Measurements from ENCODE around the gene HHIP.

HHIP gene

GRCh38 chr4:144750348-144750747 is 104.4 kb downstream of the HHIP start (continued):
- TF ChIP-seq, protein P1, sequence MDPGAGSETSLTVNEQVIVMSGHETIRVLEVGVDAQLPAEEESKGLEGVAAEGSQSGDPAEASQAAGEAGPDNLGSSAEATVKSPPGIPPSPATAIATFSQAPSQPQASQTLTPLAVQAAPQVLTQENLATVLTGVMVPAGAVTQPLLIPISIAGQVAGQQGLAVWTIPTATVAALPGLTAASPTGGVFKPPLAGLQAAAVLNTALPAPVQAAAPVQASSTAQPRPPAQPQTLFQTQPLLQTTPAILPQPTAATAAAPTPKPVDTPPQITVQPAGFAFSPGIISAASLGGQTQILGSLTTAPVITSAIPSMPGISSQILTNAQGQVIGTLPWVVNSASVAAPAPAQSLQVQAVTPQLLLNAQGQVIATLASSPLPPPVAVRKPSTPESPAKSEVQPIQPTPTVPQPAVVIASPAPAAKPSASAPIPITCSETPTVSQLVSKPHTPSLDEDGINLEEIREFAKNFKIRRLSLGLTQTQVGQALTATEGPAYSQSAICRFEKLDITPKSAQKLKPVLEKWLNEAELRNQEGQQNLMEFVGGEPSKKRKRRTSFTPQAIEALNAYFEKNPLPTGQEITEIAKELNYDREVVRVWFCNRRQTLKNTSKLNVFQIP (CRISPR knock-in tag; IDR thresholded peaks at IDR 0.05; ENCODE audit: borderline replicate concordance, low read depth): no peak
- TF ChIP-seq RARB (CRISPR knock-in tag; IDR thresholded peaks at IDR 0.05): no peak
- no peak for TF ChIP-seq TCF4 (CRISPR knock-in tag; IDR thresholded peaks at IDR 0.05; ENCODE audit: borderline replicate concordance)
- no peak for TF ChIP-seq SNAI2 (CRISPR knock-in tag; IDR thresholded peaks at IDR 0.05)
- no peak for TF ChIP-seq ZC3H10 (CRISPR knock-in tag; IDR thresholded peaks at IDR 0.05)
- no peak for TF ChIP-seq ZNF70 (CRISPR knock-in tag; IDR thresholded peaks at IDR 0.05)
- TF ChIP-seq BACH2 (CRISPR knock-in tag; IDR thresholded peaks at IDR 0.05; ENCODE audit: borderline replicate concordance): no peak
- TF ChIP-seq OSR1 (CRISPR knock-in tag; IDR thresholded peaks at IDR 0.05): no peak
- TF ChIP-seq CSDC2 (CRISPR knock-in tag; IDR thresholded peaks at IDR 0.05): no peak
- TF ChIP-seq ZFP3 (CRISPR knock-in tag; IDR thresholded peaks at IDR 0.05): no peak
- TF ChIP-seq PATZ1 (CRISPR knock-in tag; IDR thresholded peaks at IDR 0.05; ENCODE audit: borderline replicate concordance): no peak

GRCh38 chr4:144754562-144755410 is 108.8 kb downstream of the HHIP start:
- ATAC-seq: no peak
- TF ChIP-seq, protein P1 (CRISPR knock-in tag; IDR thresholded peaks at IDR 0.05; ENCODE audit: borderline replicate concordance, low read depth): no peak
- TF ChIP-seq SNAI2 (CRISPR knock-in tag; IDR thresholded peaks at IDR 0.05) (no peak), TOX (CRISPR knock-in tag; IDR thresholded peaks at IDR 0.05; ENCODE audit: borderline replicate concordance) (no peak), CREB5 (CRISPR knock-in tag; IDR thresholded peaks at IDR 0.05; ENCODE audit: low read depth) (no peak), ZNF70 (CRISPR knock-in tag; IDR thresholded peaks at IDR 0.05) (no peak), OSR1 (CRISPR knock-in tag; IDR thresholded peaks at IDR 0.05) (no peak), RARB (CRISPR knock-in tag; IDR thresholded peaks at IDR 0.05) (no peak), ESRRG (CRISPR knock-in tag; IDR thresholded peaks at IDR 0.05) (no peak), PATZ1 (CRISPR knock-in tag; IDR thresholded peaks at IDR 0.05; ENCODE audit: borderline replicate concordance) (no peak), ZFP30 (CRISPR knock-in tag; IDR thresholded peaks at IDR 0.05) (no peak), ARNTL (CRISPR knock-in tag; IDR thresholded peaks at IDR 0.05; ENCODE audit: borderline replicate concordance, low read depth) (no peak), ZFP3 (CRISPR knock-in tag; IDR thresholded peaks at IDR 0.05) (no peak), ZNF8 (CRISPR knock-in tag; IDR thresholded peaks at IDR 0.05) (no peak), ISL1 (CRISPR knock-in tag; IDR thresholded peaks at IDR 0.05) (no peak), BACH2 (CRISPR knock-in tag; IDR thresholded peaks at IDR 0.05; ENCODE audit: borderline replicate concordance) (no peak), ZC3H10 (CRISPR knock-in tag; IDR thresholded peaks at IDR 0.05) (no peak), TCF4 (CRISPR knock-in tag; IDR thresholded peaks at IDR 0.05; ENCODE audit: borderline replicate concordance) (no peak), ZNF565 (CRISPR knock-in tag; conservative IDR thresholded peaks at IDR 0.05; ENCODE audit: low read depth) (no peak)
- TF ChIP-seq, protein P2, sequence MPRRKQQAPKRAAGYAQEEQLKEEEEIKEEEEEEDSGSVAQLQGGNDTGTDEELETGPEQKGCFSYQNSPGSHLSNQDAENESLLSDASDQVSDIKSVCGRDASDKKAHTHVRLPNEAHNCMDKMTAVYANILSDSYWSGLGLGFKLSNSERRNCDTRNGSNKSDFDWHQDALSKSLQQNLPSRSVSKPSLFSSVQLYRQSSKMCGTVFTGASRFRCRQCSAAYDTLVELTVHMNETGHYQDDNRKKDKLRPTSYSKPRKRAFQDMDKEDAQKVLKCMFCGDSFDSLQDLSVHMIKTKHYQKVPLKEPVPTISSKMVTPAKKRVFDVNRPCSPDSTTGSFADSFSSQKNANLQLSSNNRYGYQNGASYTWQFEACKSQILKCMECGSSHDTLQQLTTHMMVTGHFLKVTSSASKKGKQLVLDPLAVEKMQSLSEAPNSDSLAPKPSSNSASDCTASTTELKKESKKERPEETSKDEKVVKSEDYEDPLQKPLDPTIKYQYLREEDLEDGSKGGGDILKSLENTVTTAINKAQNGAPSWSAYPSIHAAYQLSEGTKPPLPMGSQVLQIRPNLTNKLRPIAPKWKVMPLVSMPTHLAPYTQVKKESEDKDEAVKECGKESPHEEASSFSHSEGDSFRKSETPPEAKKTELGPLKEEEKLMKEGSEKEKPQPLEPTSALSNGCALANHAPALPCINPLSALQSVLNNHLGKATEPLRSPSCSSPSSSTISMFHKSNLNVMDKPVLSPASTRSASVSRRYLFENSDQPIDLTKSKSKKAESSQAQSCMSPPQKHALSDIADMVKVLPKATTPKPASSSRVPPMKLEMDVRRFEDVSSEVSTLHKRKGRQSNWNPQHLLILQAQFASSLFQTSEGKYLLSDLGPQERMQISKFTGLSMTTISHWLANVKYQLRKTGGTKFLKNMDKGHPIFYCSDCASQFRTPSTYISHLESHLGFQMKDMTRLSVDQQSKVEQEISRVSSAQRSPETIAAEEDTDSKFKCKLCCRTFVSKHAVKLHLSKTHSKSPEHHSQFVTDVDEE (CRISPR knock-in tag; IDR thresholded peaks at IDR 0.05): no peak
- TF ChIP-seq, protein P3, sequence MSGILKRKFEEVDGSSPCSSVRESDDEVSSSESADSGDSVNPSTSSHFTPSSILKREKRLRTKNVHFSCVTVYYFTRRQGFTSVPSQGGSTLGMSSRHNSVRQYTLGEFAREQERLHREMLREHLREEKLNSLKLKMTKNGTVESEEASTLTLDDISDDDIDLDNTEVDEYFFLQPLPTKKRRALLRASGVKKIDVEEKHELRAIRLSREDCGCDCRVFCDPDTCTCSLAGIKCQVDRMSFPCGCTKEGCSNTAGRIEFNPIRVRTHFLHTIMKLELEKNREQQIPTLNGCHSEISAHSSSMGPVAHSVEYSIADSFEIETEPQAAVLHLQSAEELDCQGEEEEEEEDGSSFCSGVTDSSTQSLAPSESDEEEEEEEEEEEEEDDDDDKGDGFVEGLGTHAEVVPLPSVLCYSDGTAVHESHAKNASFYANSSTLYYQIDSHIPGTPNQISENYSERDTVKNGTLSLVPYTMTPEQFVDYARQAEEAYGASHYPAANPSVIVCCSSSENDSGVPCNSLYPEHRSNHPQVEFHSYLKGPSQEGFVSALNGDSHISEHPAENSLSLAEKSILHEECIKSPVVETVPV (CRISPR knock-in tag; IDR thresholded peaks at IDR 0.05): no peak
